Measurements from ENCODE around the gene PLA2G6.
"Not testable (repeated sequence)": the region's sequence is repeated elsewhere in the genome, so short reads cannot be mapped to it uniquely, and the experiment has no call there.

- TF ChIP-seq TAF1, POLR2A (IDR thresholded peaks at IDR 0.05; ENCODE audit: low read depth, low read length): not testable (repeated sequence)
Measured at GRCh38 chr22:38178605-38178937, 3.1 kb downstream of the PLA2G6 start.
